ENCODE data around the gene ZC3H7A. TPM values are rescaled to one million over a fixed set of nuclear protein-coding genes. Genes with fewer than 3 reads are reported as not detected.

The ZC3H7A gene
- total RNA-seq = 25.5 and 30.2 TPM in 2 replicates

GRCh38 chr16:11797166-11797956 is at the start of gene ZC3H7A:
Gene ZC3H7A, minus strand, starts transcription at chr16:11797258. Its CDS starts 14,904 bp downstream, at chr16:11782354.

GRCh38 chr16:11742536-11743307 is 54.3 kb downstream of the ZC3H7A start, which contains the start of gene TXNDC11:
Gene TXNDC11, minus strand, starts transcription at chr16:11742857. Its CDS starts 127 bp downstream, at chr16:11742730.

Other genes starting within 250 kb of the ZC3H7A start
- gene LITAF, start 210.3 kb downstream of the ZC3H7A start, total RNA-seq = 17.8 and 30.2 TPM in 2 replicates
- gene SNN, start 128.8 kb downstream of the ZC3H7A start, total RNA-seq = 9.2 and 15.5 TPM in 2 replicates
- 24.8 and 35.3 TPM in 2 replicates for gene TXNDC11, start 54.4 kb downstream of the ZC3H7A start, total RNA-seq
- 91.3 and 122 TPM in 2 replicates for gene RSL1D1, start 54.3 kb upstream of the ZC3H7A start, total RNA-seq
- gene GSPT1, start 118.7 kb upstream of the ZC3H7A start, total RNA-seq = 49.6 and 128 TPM in 2 replicates
- 2.0 and 3.8 TPM in 2 replicates for gene NPIPB2, start 144.8 kb upstream of the ZC3H7A start, total RNA-seq
- gene TNFRSF17, start 168.0 kb upstream of the ZC3H7A start, total RNA-seq = not detected in 2 replicates
- 9.4 and 14.9 TPM in 2 replicates for gene SNX29, start 179.5 kb upstream of the ZC3H7A start, total RNA-seq